Stimulated activated CD4-positive, alpha-beta T cell treated with anti-CD3 and anti-CD28 coated beads, Interleukin-2, amount 100 ng/mL, for 4 hours (primary cell): ENCODE measurements around the gene RNF113B.

Source experiments
- DNase-seq: peaks from one replicate; pipeline ENCODE4 v3.0.0-alpha.2; 2020; ENCODE audit warnings: low read depth

Gene RNF113B

DNA sequence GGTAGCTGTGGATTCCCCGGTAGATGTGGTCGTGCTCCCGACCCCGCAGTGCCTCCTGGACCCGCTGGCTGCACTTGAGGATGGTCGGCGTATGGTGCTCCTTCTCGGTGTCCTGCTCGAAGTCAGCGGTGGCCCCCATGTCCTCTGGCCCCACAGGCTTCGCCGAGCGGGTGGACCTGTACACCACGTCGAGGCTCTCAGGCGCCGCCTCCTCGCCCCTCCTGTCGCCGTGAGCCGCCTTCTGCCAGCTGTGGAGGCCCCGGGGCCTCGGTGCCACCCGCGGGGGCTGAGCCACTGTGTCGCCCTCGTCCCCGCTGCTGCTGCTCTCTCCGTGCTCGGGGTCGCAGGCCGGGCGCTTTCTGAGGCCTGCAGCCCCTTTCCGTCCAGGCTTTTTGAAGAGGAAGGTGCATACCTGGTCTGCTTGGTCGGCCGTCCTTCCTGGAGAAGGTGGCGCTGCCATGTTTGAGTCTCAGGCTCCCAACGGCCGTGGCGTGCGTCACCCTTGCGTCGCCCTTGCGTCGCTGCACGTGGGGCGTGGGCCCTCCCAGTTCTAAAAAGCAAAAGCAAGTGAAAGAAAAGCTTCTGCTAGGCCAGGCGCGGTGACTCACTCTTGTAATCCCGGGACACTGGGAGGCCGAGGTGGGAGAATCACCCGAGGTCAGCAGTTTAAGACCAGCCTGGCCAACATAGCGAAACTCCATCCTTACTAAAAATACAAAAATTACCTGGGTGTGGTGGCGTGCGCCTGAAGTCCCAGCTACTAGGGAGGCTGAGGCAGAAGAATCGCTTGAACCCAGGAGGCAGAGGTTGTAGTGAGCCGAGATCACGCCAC, at the start of gene RNF113B:
Gene RNF113B, minus strand, starts transcription at position 493 of the 832 bp plus-strand sequence. Its CDS starts 33 bp downstream, at position 460.
- no peak for DNase-seq

DNA sequence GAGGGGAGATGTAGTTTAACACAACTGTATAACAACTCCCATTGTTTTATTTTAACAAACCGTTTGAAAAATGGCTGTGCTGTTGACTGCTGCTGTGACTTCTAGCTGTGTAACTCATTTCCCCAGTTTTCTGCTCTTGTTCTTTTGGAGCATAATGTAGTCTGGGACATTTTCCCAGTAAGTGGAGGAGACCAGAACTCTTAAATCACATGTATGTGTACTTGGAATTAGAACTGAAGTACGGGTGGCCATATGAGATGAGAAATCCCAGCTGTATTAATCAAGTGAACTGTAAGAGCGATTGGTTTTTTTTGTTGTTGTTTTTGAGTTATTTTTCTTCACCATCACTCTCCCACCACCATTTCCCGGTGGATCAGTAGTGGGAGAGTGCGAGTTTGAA, 49.4 kb upstream of the RNF113B start:
- no peak for DNase-seq

DNA sequence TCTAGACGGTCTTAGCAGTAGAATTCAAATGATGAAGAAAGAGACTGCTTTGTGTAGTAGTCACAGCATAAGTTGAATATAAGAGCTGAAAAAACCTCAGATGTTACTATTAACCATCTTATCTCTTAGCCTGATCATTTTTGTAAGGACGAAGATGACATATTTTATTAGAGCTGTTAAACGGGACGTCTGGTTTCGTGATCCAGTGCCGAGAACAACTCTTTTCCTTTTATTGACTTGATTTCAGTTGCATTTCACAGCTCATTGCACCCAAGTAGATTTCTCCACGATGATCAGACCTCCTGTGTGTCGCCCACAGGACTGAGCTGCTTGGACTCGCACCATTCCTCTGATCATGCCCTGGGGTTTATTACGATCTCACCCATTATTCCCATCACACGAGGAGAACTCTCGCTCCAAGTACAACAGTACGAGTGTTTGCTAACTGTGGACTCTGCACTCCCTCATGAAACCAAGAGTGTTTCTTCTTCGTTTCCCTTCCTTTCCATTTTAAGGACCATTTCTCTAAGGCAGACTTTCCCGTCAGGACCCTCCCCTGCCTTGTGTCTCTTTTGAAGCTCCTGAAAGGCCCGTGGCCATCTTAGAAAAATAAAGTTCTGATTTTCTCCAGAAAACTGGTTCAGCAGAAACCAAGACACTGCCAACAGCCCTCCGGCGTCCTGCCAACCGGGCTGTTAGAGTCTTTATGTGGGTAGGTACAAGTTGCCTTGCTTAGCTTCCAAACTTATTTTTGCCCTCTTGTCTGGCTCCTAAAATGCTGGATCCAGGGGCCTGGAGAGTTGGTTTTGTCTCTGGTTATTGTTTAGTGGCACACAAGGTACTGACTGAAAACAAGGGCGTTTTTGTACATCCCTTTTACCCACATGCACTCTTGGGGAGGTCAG, 48.2 kb upstream of the RNF113B start:
- DNase-seq = no peak

DNA sequence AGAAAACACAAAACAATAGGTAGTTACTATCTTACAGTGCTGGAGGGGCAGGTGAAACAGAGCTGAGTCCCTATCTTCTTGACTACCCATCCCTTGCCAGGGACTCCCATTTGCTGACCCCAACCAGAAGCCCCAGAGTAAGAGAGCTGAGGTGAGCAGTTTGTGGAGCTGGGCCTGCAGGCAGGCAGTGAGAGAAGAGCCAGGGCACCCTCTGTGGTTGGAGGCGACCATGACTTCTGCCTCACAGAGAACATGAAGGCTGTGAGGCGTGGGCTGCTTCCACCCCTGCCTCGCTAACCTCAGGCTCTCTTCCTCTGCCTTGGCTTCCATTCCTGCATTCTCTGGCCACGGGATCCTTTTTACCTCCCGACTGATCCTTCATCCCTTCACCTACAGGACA, 47.5 kb upstream of the RNF113B start:
- DNase-seq = no peak

DNA sequence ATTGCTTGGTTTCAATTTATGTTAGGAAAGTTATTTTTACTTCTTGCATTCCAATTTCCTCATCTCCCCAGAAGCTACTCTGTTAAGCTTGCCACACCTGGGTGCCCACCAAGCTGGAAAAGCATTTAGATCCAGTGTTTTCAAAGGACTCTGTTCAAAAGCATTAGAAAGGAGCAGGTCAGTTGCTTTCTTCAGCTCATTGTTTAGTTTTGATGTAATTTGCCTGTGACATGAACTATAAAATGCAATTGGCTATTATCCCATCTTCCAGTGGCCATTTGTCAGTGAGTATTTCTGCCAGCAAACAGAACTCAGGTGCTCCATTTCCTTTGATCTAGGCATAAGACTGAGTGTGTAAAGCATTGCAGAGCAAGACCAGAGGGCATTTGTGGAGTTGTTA, 46.7 kb upstream of the RNF113B start:
- no peak for DNase-seq

DNA sequence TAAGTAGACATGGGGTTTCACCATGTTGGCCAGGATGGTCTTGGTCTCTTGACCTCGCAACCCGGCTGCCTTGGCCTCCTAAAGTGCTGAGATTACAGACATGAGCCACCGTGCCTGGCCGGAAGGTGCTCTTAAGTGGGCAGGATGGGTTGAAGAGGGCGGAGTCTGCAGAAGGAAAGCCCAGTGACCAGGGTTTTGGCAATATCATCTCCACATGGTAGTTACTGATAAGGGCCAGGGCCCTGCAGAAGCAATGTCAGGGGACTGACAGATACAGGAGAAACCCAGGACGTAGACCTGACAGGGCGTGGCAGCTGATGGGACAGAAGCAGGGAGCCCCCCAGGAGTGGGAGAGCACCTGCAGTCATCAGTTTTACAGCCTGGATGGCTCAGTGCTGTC, 45.7 kb upstream of the RNF113B start:
- no peak for DNase-seq

DNA sequence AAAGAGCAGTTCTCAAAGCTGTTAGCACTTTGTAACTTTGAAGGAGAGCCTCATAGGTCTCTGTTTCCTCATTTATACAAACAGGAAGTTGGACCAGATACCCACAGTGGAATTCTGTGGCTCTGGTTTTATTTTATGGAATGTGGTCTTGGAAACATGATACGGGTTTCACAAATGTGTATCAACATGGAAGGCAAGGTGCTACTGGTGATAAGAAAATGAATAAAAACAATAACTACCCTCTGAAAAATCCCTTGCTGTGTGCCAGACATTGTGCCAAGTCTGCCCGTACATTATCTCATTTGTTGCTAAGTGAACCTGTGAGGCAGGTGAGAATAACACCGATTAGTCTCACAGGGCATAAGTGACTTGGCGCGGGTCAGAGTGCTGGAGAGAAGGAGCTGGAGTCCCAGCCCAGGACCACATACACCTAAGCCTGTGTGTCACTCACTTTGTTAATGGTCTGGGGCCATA, 45.0 kb upstream of the RNF113B start:
- no peak for DNase-seq

DNA sequence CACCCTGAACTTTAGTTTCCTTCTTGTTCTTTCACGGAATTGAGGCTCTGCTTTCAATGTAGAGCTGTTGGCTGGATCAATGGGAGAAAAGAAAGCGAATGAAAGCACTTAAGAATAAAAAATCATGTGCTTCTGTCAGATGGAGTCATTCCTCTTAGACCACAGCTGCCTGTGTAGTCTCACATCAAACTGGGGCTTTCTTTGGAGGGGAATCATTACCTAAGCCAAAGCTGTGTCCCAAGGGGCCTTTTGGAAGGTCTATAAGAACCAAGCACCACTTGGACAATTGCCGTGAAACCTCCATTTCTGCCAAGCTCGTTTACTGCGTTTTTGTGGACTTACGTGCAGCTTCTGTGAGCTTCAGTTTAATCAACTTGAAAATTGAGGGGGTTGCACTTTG, 44.2 kb upstream of the RNF113B start:
- DNase-seq = no peak

DNA sequence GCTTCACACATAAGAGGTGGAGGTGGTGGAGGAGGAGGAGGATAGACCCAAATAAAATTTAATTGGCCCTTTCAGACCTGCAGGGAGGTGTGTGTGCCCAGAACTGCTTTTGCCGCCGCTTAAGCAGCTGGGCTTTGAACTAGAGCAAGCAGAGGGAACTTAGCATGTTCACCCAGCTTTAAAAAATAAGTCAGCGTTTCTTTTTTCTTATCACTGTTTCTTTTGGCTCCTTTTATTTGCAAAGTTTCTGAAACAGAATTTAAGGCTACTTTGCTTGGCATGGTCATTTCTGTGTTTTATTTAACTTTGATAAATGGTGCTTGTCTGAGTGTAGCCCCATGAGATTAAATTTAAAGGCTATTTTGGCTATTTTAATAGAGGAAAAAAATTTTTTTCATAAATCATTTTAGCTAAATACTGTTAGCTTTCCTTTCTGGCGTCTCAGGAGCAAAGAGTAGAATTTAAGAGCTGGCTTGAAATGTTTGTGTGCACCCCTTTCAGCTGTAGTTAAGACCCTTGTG, 43.3 kb upstream of the RNF113B start:
- DNase-seq = no peak

DNA sequence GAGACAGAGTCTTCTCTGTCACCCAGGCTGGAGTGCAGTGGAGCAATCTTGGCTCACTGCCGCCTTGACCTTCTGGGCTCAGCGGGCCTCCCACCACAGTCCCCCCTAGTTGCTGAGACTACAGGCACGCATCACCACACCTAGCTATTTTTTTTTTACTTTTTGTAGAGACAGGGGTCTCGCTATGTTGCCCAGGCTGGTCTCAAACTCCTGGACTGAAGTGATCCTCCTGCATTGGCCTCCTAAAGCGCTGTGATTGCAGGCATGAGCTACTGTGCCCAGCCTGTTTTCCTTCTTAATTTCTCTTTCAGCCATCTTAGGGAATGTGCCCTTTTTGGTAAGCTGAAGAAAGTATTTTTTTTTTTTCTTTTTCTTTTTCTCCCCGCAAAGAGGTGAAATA, 42.6 kb upstream of the RNF113B start:
- no peak for DNase-seq

DNA sequence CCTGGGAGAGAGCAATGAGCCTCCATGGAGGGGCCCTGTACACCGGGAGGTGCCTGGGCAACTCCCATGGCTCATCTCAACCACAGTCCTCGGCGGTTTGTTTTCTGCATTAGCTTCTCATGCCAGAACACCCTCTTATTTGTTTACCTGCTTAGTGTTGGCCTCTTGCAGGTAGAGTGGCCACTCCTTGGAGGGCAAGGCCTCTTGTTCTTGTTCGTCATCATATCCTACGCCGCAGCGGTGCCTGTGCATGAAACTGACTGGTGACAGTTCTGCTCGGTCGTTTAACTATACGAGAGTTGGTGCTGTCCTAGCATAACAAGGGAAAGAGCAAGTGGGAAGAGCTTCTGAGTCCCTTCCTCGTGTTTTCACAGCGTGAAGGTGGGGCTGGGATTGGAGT, 40.5 kb upstream of the RNF113B start:
- DNase-seq = no peak

DNA sequence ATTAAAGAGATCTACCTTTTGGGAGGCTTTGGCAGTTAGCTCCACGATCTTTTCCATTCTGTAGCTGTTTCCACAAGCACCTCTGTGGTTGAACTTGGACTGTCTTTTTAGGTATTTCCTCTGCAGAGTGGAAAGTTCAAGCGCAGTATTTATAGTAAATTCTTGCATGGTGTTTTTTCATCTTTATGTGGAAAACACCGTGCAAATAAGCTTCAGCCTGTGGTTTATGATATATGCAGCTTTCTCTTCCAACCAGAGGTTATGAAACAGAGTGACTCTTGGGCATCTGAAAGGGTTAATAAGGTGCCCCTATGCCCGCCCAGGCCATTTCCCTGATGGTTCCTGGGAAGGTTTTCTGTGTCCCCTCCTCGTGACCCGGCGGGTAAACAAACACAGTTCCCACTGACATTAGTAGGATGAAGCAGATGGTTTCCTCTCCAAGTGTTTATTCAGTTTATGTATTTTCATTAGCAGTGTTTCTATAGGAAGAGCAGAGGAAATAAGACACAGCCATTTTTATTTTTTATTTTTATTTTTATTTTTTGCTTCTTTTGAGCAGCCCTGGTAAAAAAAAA, 39.7 kb upstream of the RNF113B start:
- no peak for DNase-seq

DNA sequence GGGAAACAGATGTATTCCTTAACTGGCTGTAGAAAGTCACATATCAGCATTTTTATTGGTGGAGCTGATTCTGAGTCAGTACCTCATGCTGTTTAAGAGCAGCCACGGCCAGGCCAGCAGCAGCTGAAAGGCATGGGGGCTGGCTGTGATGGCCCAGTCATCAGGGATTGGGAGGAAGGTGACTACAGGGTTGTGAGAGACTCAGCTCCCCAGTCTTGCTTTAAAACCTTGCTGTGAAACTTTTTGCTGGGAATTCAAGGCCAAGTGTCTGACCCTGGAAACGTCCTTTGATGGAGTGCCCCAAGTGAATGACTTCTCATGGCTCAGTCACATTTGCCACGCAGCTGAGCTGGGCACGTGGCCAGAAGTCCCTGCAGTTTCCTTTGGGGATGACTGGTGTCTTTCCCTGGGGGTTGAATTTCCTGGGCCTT, 39.1 kb upstream of the RNF113B start:
- no peak for DNase-seq

DNA sequence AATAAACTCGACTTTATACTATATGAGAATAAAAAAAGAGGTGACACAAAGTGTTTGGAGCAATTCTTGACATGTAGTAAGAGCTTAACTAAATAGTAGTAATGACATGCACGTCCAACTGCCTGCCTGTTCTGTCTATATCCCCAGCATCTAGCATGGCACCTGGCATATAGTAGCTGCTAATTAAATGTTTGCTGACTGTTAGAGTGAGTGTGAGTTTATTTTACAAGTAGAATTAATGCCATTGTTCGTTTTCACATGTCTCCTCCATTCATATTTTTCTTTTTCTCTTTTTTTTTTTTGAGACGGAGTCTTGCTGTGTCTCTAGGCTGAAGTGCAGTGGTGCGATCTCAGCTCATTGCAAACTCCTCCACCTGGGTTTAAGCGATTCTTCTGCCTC, 38.4 kb upstream of the RNF113B start:
- no peak for DNase-seq

DNA sequence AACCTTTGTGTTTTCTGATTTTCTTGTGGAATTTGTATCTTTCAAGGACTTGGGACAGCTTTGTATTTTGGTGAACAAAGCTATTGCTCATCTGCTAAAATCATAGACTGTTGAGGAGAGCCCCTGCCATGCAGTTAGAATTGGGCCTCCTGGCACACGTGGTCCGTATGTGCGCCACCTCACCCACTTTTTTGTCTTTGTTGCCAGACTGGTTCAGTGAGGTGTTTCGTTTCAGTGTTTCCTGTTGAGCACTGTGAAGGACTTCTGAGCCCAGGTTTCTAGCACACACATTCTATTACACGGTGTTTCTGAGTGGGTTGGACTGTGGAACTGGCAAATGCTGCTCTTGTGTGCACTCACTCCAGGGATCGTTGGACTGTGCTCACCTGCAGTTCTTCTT, 37.6 kb upstream of the RNF113B start:
- DNase-seq = no peak

DNA sequence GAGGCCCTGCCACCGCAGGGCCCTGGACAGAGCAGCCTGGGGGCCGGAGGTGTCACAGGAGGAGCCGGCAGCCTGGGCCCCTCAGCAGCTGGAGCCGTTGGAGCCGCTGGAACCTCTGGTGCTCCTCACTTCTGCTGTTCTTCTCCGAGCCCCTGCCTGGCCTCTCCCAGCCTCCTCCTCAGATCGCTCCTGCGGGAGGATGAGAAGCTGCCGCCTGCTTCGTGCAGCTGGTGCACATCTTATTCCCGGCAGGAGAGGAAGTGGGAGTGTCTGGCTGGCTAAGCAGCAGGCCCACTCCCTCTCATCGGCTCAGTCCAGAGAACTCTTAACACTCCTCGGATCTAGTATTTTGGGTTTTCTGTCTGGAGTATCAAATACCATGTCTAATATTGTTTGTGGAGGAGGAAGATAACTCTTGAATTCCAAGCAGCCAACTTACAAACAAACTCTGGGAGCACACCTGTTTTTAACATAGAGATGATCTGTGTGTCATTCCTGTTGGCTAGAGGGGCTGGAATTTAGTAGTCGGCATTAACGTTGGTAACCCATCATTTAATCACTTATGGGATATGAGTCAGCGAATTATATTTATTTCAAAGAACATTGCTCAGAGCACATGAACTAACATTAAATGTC, 37.1 kb upstream of the RNF113B start:
- no peak for DNase-seq

DNA sequence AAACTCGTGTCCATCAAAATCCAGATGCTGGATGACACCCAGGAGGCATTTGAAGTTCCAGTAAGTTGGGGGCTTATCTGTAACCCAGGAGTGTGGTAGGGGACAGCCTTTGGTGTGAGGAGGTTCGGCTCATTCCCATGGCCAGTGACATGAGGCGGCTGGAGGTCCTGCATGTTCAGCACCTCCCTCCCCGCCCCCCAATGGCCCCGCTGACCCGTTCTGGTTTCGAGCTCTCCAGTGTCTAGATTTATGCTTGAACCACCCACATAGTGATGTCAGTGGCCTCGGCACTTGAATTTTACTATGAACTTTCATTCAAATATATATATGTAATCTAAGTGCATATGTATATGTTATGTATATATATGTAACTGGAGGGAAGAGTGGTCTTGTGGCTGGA, 36.3 kb upstream of the RNF113B start:
- DNase-seq = no peak

DNA sequence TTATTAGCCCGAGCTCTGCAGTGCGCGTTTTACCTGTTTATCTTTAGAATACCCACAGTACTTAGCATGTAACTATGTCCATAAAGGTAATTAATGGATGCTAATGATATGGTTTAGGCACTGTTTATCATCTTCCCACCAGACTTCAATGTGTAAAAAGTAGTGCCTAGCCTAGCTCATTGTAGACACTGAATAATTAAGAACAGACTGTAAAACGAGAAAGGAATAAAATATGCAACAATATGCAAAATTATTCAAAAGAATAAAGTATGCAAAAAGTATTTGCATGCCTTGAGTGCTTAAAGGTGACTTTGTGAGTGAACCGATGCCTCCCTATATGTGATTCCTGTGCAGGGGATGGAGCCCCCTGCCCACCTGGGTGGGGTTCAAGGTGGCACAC, 35.7 kb upstream of the RNF113B start:
- DNase-seq = no peak

DNA sequence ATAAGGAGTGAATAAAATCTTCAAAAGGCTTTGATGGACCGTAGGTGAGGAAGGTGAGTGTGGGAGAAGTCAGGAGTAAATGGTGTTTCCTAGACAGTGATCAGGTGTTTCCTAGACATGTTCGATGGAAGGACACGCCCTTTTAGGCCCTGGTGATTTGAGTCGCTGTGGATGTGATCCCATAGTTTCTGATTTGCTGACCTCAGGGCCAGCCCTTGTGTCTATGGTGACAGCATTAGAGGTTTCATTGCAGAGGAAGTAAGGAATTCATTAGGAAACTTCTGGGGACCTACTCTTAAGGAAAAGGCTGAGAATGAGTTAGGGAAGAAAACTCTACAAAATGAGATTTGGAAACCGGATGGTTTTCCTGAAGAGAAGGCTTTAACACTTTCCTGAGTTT, 31.5 kb upstream of the RNF113B start:
- no peak for DNase-seq

DNA sequence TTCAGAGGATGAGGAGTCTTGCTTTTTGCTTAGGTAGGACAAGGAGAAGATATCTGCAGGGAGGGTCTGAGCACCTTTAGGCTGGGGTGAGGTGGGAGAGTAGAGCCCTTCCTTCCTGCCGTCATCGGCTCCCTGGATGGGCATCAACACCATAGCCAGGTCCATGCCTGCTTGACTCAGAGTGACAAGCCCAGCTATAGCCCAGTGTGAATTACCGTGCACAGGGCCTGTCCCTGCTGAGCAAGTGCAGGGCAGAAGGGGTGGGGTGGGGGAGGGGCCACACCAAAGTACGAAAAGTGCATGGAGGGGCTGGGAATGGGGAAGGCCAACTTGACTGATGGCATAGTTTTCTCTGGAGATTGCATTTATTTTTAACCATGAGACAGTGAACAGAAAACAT, 30.3 kb upstream of the RNF113B start:
- no peak for DNase-seq

DNA sequence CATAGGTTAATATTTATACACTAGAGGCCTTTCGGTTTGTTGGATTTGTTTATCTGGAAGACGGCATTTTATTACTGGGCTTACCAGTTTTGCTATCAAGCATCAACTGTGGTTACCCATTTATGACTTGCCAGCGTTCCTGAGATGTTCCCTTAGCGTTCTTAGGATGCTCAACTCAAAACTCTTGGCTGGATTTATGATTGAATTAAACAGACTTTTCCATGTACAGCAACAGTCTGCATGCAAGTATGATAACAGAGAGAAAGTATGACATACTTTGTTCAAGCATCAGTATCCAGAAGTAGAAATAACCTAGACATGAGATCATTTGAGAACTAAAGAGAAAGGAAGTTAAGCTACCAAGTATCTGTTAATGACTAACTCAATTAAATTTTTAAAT, 29.9 kb upstream of the RNF113B start:
- DNase-seq = no peak

DNA sequence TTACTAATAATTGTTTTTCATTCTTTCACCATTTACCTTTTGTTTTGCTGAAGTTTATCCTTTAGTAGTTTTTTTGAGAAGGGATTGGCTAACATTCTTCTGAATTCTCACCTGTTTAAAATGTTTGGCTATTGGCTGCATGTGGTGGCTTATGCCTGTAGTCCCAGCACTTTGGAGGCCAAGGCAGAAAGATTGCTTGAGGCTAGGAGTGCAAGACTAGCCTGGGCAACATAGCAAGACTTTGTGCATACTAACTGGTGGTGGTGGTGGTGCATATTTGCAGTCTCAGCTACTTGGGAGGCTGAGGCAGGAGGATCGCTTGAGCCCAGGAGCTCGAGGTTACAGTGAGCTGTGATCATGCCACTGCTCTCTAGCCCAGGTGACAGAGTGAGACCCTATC, 27.5 kb upstream of the RNF113B start:
- DNase-seq = no peak
